Osteoblast (primary cell): ENCODE results near the gene EPN3. TPM values are rescaled to one million over a fixed set of nuclear protein-coding genes. Genes with fewer than 3 reads are reported as not detected.

Experiments used
- DNase-seq: peaks from one replicate; pipeline ENCODE4 v3.0.0; 2011; ENCODE audit warnings: low spot score, mixed read lengths; ENCODE audit not compliant: insufficient read length; ENCODE audit errors: missing footprints
- H2AFZ ChIP-seq: 2 replicates; pipeline ENCODE4 v1.6.0; 2011; ENCODE audit warnings: mild to moderate bottlenecking, low read length
- H3K27ac ChIP-seq: 2 replicates; pipeline ENCODE4 v1.5.1; 2011; ENCODE audit warnings: mild to moderate bottlenecking, low read depth, low read length, moderate library complexity
- H3K27me3 ChIP-seq: 2 replicates; pipeline ENCODE4 v1.6.0; 2012; ENCODE audit warnings: mild to moderate bottlenecking, control low read depth, inconsistent platforms, low read length, moderate library complexity; ENCODE audit not compliant: insufficient read depth
- H3K36me3 ChIP-seq: 2 replicates; pipeline ENCODE4 v1.5.1; 2011; ENCODE audit warnings: mild to moderate bottlenecking, low read length, control low read depth, moderate library complexity; ENCODE audit not compliant: insufficient read depth
- H3K4me1 ChIP-seq: 2 replicates; pipeline ENCODE4 v1.5.1; 2011; ENCODE audit warnings: mild to moderate bottlenecking, low read length, control low read depth, moderate library complexity; ENCODE audit not compliant: insufficient read depth
- H3K4me2 ChIP-seq: 2 replicates; pipeline ENCODE4 v1.6.0; 2011; ENCODE audit warnings: mild to moderate bottlenecking, low read length; ENCODE audit not compliant: insufficient read depth
- H3K4me3 ChIP-seq: fragments of 200-600 bp; sonication (generic); 3 replicates; pipeline ENCODE4 v1.5.1; 2012; ENCODE audit warnings: mild to moderate bottlenecking, low read length, inconsistent platforms; ENCODE audit not compliant: insufficient read depth
- H3K79me2 ChIP-seq: 2 replicates; pipeline ENCODE4 v1.6.0; 2012; ENCODE audit warnings: mild to moderate bottlenecking, low read length, control low read depth, inconsistent platforms; ENCODE audit not compliant: insufficient read depth
- H3K9me3 ChIP-seq: 2 replicates; pipeline ENCODE4 v1.5.1; 2011; ENCODE audit warnings: low read depth, low read length, control low read depth
- H4K20me1 ChIP-seq: 2 replicates; pipeline ENCODE4 v1.6.0; 2012; ENCODE audit warnings: mild to moderate bottlenecking, low read length, control low read depth; ENCODE audit not compliant: insufficient read depth
- total RNA-seq: library from RNA; depleted of rRNA; stranded (reverse); fragments of >200 nt; gene quantifications from 2 replicates; pipeline ENCODE4 v1.2.3, GENCODE V29; 2012
- TF ChIP-seq, protein P1 (sequence below): IDR thresholded peaks from 2 replicates; pipeline ENCODE4 v1.5.1; 2011; ENCODE audit warnings: mild to moderate bottlenecking, low read depth, low read length, moderate library complexity; ENCODE audit errors: extremely low read depth

The EPN3 gene
- total RNA-seq, 1 donor: not detected

DNA sequence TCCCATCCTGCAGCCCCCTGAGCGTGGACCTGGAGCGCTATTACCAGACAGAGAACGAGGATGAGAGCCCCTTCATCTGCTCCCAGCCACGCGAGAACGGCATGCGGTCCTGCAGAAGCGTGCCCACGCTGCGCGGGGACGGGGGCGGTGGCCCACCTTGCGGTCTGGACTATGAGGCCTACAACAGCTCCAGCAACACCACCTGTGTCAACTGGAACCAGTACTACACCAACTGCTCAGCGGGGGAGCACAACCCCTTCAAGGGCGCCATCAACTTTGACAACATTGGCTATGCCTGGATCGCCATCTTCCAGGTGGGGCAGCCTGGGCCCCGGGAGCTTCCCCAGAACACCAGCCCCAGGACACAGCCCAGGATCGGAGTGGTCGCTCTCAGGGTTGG, 40.0 kb downstream of the EPN3 start:
- Histone ChIP-seq H3K4me1 (no peaks in the 10 kb centered on the region), H2AFZ (no peak overlapping the region), H3K36me3 (no peaks in the 10 kb centered on the region), H3K79me2 (no peaks in the 10 kb centered on the region), H3K27ac (no peak overlapping the region), H4K20me1 (no peaks in the 10 kb centered on the region), H3K4me2 (no peak overlapping the region), H3K27me3 (no peaks in the 10 kb centered on the region), H3K4me3 (no peak overlapping the region), H3K9me3 (no peaks in the 10 kb centered on the region)
- no peak for DNase-seq
- TF ChIP-seq, protein P1, sequence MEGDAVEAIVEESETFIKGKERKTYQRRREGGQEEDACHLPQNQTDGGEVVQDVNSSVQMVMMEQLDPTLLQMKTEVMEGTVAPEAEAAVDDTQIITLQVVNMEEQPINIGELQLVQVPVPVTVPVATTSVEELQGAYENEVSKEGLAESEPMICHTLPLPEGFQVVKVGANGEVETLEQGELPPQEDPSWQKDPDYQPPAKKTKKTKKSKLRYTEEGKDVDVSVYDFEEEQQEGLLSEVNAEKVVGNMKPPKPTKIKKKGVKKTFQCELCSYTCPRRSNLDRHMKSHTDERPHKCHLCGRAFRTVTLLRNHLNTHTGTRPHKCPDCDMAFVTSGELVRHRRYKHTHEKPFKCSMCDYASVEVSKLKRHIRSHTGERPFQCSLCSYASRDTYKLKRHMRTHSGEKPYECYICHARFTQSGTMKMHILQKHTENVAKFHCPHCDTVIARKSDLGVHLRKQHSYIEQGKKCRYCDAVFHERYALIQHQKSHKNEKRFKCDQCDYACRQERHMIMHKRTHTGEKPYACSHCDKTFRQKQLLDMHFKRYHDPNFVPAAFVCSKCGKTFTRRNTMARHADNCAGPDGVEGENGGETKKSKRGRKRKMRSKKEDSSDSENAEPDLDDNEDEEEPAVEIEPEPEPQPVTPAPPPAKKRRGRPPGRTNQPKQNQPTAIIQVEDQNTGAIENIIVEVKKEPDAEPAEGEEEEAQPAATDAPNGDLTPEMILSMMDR: no peak

DNA sequence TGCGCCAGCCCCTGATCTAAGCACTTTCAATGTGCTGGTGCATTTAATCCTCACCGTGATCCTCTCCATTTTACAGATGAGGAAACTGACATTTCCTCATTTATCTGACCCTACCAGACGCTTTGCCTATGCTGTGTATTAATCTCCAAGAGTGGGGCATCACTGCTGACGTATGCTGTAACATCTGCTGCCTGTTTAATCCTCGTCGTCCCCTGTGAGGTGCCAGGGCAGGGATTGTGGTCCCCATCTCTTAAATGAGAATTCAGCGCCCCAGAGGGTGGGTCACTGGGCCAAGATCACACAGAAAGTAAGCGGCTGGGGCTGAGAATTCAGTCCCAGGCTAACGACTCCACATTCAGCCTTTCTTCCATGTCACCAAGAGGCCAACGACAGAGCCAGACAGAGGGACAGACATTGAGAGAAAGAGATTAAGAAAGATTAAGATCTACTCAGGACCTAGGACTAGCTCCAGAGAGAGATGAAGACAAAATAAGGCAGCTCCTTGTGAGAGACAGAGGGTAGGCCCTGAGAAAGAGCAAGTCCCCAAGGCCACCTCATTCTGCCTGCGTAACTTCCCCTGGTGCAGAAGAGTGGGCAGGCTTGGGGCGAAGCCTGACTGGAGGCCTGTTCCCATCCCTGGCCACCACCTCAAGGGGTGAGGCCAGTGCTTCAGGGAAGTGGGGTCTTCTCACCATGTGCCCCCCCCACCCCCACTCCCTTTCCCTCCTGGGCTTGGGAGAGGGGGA, 41.5 kb downstream of the EPN3 start:
- Histone ChIP-seq H3K27ac (no peak overlapping the region), H3K4me1 (no peaks in the 10 kb centered on the region), H3K4me2 (no peak overlapping the region), H3K27me3 (no peaks in the 10 kb centered on the region), H4K20me1 (no peaks in the 10 kb centered on the region), H2AFZ (no peak overlapping the region), H3K4me3 (no peak overlapping the region), H3K79me2 (no peaks in the 10 kb centered on the region), H3K9me3 (no peaks in the 10 kb centered on the region), H3K36me3 (no peaks in the 10 kb centered on the region)
- TF ChIP-seq, protein P1: no peak
- no peak for DNase-seq

DNA sequence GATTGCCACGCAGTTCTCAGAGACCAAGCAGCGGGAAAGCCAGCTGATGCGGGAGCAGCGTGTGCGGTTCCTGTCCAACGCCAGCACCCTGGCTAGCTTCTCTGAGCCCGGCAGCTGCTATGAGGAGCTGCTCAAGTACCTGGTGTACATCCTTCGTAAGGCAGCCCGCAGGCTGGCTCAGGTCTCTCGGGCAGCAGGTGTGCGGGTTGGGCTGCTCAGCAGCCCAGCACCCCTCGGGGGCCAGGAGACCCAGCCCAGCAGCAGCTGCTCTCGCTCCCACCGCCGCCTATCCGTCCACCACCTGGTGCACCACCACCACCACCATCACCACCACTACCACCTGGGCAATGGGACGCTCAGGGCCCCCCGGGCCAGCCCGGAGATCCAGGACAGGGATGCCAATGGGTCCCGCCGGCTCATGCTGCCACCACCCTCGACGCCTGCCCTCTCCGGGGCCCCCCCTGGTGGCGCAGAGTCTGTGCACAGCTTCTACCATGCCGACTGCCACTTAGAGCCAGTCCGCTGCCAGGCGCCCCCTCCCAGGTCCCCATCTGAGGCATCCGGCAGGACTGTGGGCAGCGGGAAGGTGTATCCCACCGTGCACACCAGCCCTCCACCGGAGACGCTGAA, 43.2 kb downstream of the EPN3 start:
- Histone ChIP-seq H4K20me1 (no peaks in the 10 kb centered on the region), H3K4me1 (no peaks in the 10 kb centered on the region), H3K36me3 (no peaks in the 10 kb centered on the region), H3K9me3 (no peaks in the 10 kb centered on the region), H3K4me3 (no peak overlapping the region), H3K27ac (no peak overlapping the region), H2AFZ (no peak overlapping the region), H3K79me2 (no peaks in the 10 kb centered on the region), H3K4me2 (no peak overlapping the region), H3K27me3 (no peaks in the 10 kb centered on the region)
- no peak for DNase-seq
- TF ChIP-seq, protein P1: no peak

DNA sequence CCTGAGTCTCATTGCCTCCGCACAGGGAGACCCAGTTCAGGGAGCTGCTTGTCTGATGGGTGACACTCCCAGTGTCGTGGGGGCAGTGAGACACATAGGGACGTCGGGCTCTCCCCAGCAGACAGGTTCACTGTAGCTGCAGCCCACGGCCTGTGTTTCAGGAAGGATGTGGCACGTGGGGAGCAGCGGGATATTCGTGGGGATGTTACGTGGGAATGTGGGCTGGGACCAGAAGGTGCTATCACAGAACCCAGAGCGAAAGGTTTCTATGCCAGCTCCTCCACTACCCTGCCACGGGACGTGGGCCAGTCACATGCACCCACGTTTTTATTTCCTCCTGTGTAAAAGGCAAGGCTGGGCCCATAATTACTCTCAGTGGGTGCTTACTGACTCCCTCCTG, 44.3 kb downstream of the EPN3 start:
- Histone ChIP-seq H3K27ac (no peak overlapping the region), H2AFZ (no peak overlapping the region), H3K4me1 (no peaks in the 10 kb centered on the region), H3K4me3 (no peak overlapping the region), H3K79me2 (no peaks in the 10 kb centered on the region), H4K20me1 (no peaks in the 10 kb centered on the region), H3K4me2 (no peak overlapping the region), H3K9me3 (no peaks in the 10 kb centered on the region), H3K36me3 (no peaks in the 10 kb centered on the region), H3K27me3 (peaks cover 1% of the 10 kb centered on the region)
- no peak for DNase-seq
- TF ChIP-seq, protein P1: no peak
